Neuron (in vitro differentiated cells): ENCODE data around the gene RILPL1.
"Not testable (repeated sequence)": the region's sequence is repeated elsewhere in the genome, so short reads cannot be mapped to it uniquely, and the experiment has no call there.

Source experiments
- H2AFZ ChIP-seq: one replicate; pipeline ENCODE4 v1.6.1; 2013; ENCODE audit warnings: low read depth, mild to moderate bottlenecking, inconsistent platforms, low read length, moderate library complexity
- H3K27me3 ChIP-seq: one replicate; pipeline ENCODE4 v1.6.1; 2013; ENCODE audit warnings: low read length; ENCODE audit not compliant: insufficient read depth
- H3K36me3 ChIP-seq: one replicate; pipeline ENCODE4 v1.6.1; 2013; ENCODE audit warnings: low read length; ENCODE audit not compliant: insufficient read depth
- H3K4me1 ChIP-seq: one replicate; pipeline ENCODE4 v1.6.1; 2013; ENCODE audit warnings: low read length; ENCODE audit not compliant: insufficient read depth
- H3K4me3 ChIP-seq: 2 replicates; pipeline ENCODE4 v1.5.1; 2013; ENCODE audit warnings: mild to moderate bottlenecking, low read length, moderate library complexity
- H3K9me3 ChIP-seq: one replicate; pipeline ENCODE4 v1.6.1; 2013; ENCODE audit warnings: low read length

RILPL1 gene

GRCh38 chr12:123483602-123484248 lies 49.8 kb downstream of the RILPL1 start:
- Histone ChIP-seq H3K36me3 (peaks cover 30% of the 10 kb centered on the region), H3K27me3 (no peaks in the 10 kb centered on the region), H2AFZ (no peak overlapping the region)

GRCh38 chr12:123482876-123483275 lies 50.6 kb downstream of the RILPL1 start:
- no peaks in the 10 kb centered on the region for H3K4me1 ChIP-seq
- peaks cover 32% of the 10 kb centered on the region for H3K36me3 ChIP-seq
- H3K27me3 ChIP-seq, result no peaks in the 10 kb centered on the region
- H3K9me3 ChIP-seq, result no peaks in the 10 kb centered on the region
- no peak overlapping the region for H3K4me3 ChIP-seq
- no peak overlapping the region for H2AFZ ChIP-seq

More at GRCh38 chr12:123483602-123484248, 49.8 kb downstream of the RILPL1 start:
- Histone ChIP-seq H3K4me1 (peaks cover 2% of the 10 kb centered on the region), H3K4me3 (no peak overlapping the region), H3K9me3 (no peaks in the 10 kb centered on the region)

GRCh38 chr12:123481251-123481650 lies 52.3 kb downstream of the RILPL1 start:
- H3K4me3 ChIP-seq, H3K27me3 ChIP-seq: not testable (repeated sequence)
- H3K36me3 ChIP-seq, result peaks cover 43% of the 10 kb centered on the region

GRCh38 chr12:123479442-123480180 lies 53.9 kb downstream of the RILPL1 start:
- Histone ChIP-seq H3K36me3 (peaks cover 40% of the 10 kb centered on the region), H2AFZ (no peak overlapping the region), H3K4me3 (no peak overlapping the region), H3K27me3 (no peaks in the 10 kb centered on the region), H3K4me1 (no peaks in the 10 kb centered on the region), H3K9me3 (no peaks in the 10 kb centered on the region)

More at GRCh38 chr12:123481251-123481650, 52.3 kb downstream of the RILPL1 start:
- H3K4me1 ChIP-seq, H2AFZ ChIP-seq, H3K9me3 ChIP-seq: not testable (repeated sequence)

GRCh38 chr12:123478762-123479161 lies 54.8 kb downstream of the RILPL1 start:
- H3K27me3 ChIP-seq, result no peaks in the 10 kb centered on the region
- peaks cover 34% of the 10 kb centered on the region for H3K36me3 ChIP-seq
- no peak overlapping the region for H2AFZ ChIP-seq
- no peaks in the 10 kb centered on the region for H3K9me3 ChIP-seq
- no peaks in the 10 kb centered on the region for H3K4me1 ChIP-seq
- no peak overlapping the region for H3K4me3 ChIP-seq

GRCh38 chr12:123478069-123478468 lies 55.5 kb downstream of the RILPL1 start:
- H3K4me1 ChIP-seq, result no peaks in the 10 kb centered on the region
- H3K27me3 ChIP-seq, result no peaks in the 10 kb centered on the region
- H3K36me3 ChIP-seq, result peaks cover 29% of the 10 kb centered on the region

GRCh38 chr12:123475246-123475703 lies 58.2 kb downstream of the RILPL1 start:
- Histone ChIP-seq H3K27me3 (no peaks in the 10 kb centered on the region), H3K4me1 (no peaks in the 10 kb centered on the region), H2AFZ (no peak overlapping the region), H3K9me3 (no peaks in the 10 kb centered on the region), H3K4me3 (no peak overlapping the region), H3K36me3 (peaks cover 47% of the 10 kb centered on the region)

More at GRCh38 chr12:123478069-123478468, 55.5 kb downstream of the RILPL1 start:
- Histone ChIP-seq H3K4me3 (no peak overlapping the region), H2AFZ (no peak overlapping the region), H3K9me3 (no peaks in the 10 kb centered on the region)

- Histone ChIP-seq H3K27me3 (no peaks in the 10 kb centered on the region), H2AFZ (no peak overlapping the region), H3K4me1 (no peaks in the 10 kb centered on the region), H3K4me3 (no peak overlapping the region), H3K36me3 (peaks cover 45% of the 10 kb centered on the region), H3K9me3 (no peaks in the 10 kb centered on the region)
Observed at GRCh38 chr12:123474485-123475245, 58.9 kb downstream of the RILPL1 start.

- no peaks in the 10 kb centered on the region for H3K9me3 ChIP-seq
- no peak overlapping the region for H3K4me3 ChIP-seq
- no peaks in the 10 kb centered on the region for H3K4me1 ChIP-seq
- H2AFZ ChIP-seq, result no peak overlapping the region
- H3K36me3 ChIP-seq, result peaks cover 33% of the 10 kb centered on the region
- no peaks in the 10 kb centered on the region for H3K27me3 ChIP-seq
Observed at GRCh38 chr12:123472438-123472849, 61.1 kb downstream of the RILPL1 start.

- no peak overlapping the region for H2AFZ ChIP-seq
- H3K9me3 ChIP-seq, result no peaks in the 10 kb centered on the region
- no peaks in the 10 kb centered on the region for H3K27me3 ChIP-seq
- no peak overlapping the region for H3K4me3 ChIP-seq
- H3K4me1 ChIP-seq, result no peaks in the 10 kb centered on the region
- peaks cover 30% of the 10 kb centered on the region for H3K36me3 ChIP-seq
Observed at GRCh38 chr12:123471374-123472068, 62.0 kb downstream of the RILPL1 start.

GRCh38 chr12:123469978-123470377 lies 63.5 kb downstream of the RILPL1 start:
- H3K9me3 ChIP-seq, result no peaks in the 10 kb centered on the region
- no peaks in the 10 kb centered on the region for H3K4me1 ChIP-seq
- peaks cover 39% of the 10 kb centered on the region for H3K36me3 ChIP-seq
- no peak overlapping the region for H2AFZ ChIP-seq
- no peak overlapping the region for H3K4me3 ChIP-seq
- H3K27me3 ChIP-seq, result no peaks in the 10 kb centered on the region

GRCh38 chr12:123468786-123469185 lies 64.7 kb downstream of the RILPL1 start:
- Histone ChIP-seq H3K27me3 (no peaks in the 10 kb centered on the region), H3K4me1 (no peaks in the 10 kb centered on the region), H3K4me3 (no peak overlapping the region), H2AFZ (no peak overlapping the region), H3K36me3 (peaks cover 45% of the 10 kb centered on the region), H3K9me3 (no peaks in the 10 kb centered on the region)
